Lung (tissue), 12 donors: ENCODE data around the gene EEF1E1. TPM values are rescaled to one million over a fixed set of nuclear protein-coding genes. Genes with fewer than 3 reads are reported as not detected.
A peak's percentile ranks its signal among the peaks of the same experiment; 100 is the strongest.

Experiments
- ATAC-seq: fragments of 200-7000 bp; cut with Tn5 transposase; one replicate; pipeline ENCODE4 v1.9.1; 2020; ENCODE audit warnings: moderate number of reproducible peaks; ENCODE audit not compliant: insufficient read depth, low FRiP score
- DNase-seq, 3 donors: peaks; one replicate each; pipeline ENCODE4 v3.0.0-alpha.2; 2013 to 2017
- H3K27ac ChIP-seq, 2 donors: one replicate each; pipeline ENCODE4 v1.5.1; 2013; ENCODE audit warnings: mild to moderate bottlenecking in 2 of 2, moderate library complexity in 2 of 2, control low read depth in 1 of 2, inconsistent platforms in 1 of 2, low read depth in 1 of 2, low read length in 1 of 2
- H3K27me3 ChIP-seq, 3 donors: one replicate each; pipeline ENCODE4 v1.5.1; 2013; ENCODE audit warnings: low read length in 2 of 3; ENCODE audit not compliant: control insufficient read depth in 3 of 3, insufficient read depth in 3 of 3
- H3K36me3 ChIP-seq, 4 donors: one replicate each; pipeline ENCODE4 v1.5.1; 2013; ENCODE audit warnings: low read length in 4 of 4, mild to moderate bottlenecking in 1 of 4, moderate library complexity in 1 of 4; ENCODE audit not compliant: control insufficient read depth in 4 of 4, insufficient read depth in 4 of 4
- H3K4me1 ChIP-seq, 5 donors: one replicate each; pipeline ENCODE4 v1.5.1; 2013; ENCODE audit warnings: low read length in 5 of 5, mild to moderate bottlenecking in 2 of 5, moderate library complexity in 1 of 5; ENCODE audit not compliant: control insufficient read depth in 5 of 5, insufficient read depth in 5 of 5
- H3K4me3 ChIP-seq: one replicate; pipeline ENCODE4 v1.5.1; 2013; ENCODE audit warnings: mild to moderate bottlenecking, control low read depth, moderate library complexity
- H3K9ac ChIP-seq, 2 donors: one replicate each; pipeline ENCODE4 v1.5.1; 2013; ENCODE audit warnings: low read length in 2 of 2, control low read depth in 1 of 2; ENCODE audit not compliant: insufficient read depth in 1 of 2
- H3K9me3 ChIP-seq, 4 donors: one replicate each; pipeline ENCODE4 v1.5.1; 2013; ENCODE audit warnings: low read length in 3 of 4, mild to moderate bottlenecking in 1 of 4, moderate library complexity in 1 of 4; ENCODE audit not compliant: control insufficient read depth in 4 of 4, insufficient read depth in 3 of 4
- WGBS, 2 donors: extraction: QIAGEN DNeasy Blood & Tissue Kit; methylation state at CpG; one replicate each; pipeline ENCODE4 v1.1.7; 2013; 5-methylcytosine and 5-hydroxymethylcytosine counted together
- polyA plus RNA-seq, 2 donors: library from polyadenylated mRNA; stranded (reverse); fragments of 200-250 nt; gene quantifications; one replicate each; pipeline ENCODE4 v1.2.1, GENCODE V29; 2013
- total RNA-seq, 2 donors: library from RNA; depleted of rRNA in 1 of 2; stranded (reverse); fragments of >200 nt in 1 of 2; gene quantifications; one replicate each; pipeline ENCODE4 v1.2.1, GENCODE V29; 2014 to 2021
- TF ChIP-seq, protein P1 (sequence below): IDR thresholded peaks from 2 replicates; pipeline ENCODE4 v1.5.1; 2012; ENCODE audit warnings: mild to moderate bottlenecking; ENCODE audit errors: control extremely low read depth, extremely low read depth
- donor health status: control.
- donor health status: control.
- donor health status: Bipolar disorder and iron deficiency.
- donor health status: healthy.
- donor health status: DM: yes; HTN: yes; CAD: no.

Gene EEF1E1
- total and polyA plus RNA-seq, 4 donors, result 15.2 to 39.2 (median 28.0) TPM

GRCh38 chr6:8131265-8131897 lies 29.0 kb upstream of the EEF1E1 start:
- peak; percentile 60 to 78 (median 66) for DNase-seq

GRCh38 chr6:8130399-8130798 lies 28.1 kb upstream of the EEF1E1 start:
- ATAC-seq (no peak), DNase-seq (no peak)
- no peaks in the 10 kb centered on the region for H3K4me1 ChIP-seq
- H3K9ac ChIP-seq, result no peak overlapping the region
- no peak overlapping the region for H3K4me3 ChIP-seq
- no peaks in the 10 kb centered on the region for H3K27me3 ChIP-seq
- no peaks in the 10 kb centered on the region for H3K36me3 ChIP-seq
- TF ChIP-seq, protein P1, sequence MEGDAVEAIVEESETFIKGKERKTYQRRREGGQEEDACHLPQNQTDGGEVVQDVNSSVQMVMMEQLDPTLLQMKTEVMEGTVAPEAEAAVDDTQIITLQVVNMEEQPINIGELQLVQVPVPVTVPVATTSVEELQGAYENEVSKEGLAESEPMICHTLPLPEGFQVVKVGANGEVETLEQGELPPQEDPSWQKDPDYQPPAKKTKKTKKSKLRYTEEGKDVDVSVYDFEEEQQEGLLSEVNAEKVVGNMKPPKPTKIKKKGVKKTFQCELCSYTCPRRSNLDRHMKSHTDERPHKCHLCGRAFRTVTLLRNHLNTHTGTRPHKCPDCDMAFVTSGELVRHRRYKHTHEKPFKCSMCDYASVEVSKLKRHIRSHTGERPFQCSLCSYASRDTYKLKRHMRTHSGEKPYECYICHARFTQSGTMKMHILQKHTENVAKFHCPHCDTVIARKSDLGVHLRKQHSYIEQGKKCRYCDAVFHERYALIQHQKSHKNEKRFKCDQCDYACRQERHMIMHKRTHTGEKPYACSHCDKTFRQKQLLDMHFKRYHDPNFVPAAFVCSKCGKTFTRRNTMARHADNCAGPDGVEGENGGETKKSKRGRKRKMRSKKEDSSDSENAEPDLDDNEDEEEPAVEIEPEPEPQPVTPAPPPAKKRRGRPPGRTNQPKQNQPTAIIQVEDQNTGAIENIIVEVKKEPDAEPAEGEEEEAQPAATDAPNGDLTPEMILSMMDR, result no peak
- no peak overlapping the region for H3K27ac ChIP-seq
- H3K9me3 ChIP-seq, result peaks cover 0 to 3% (median 0%) of the 10 kb centered on the region in 4 donors
- 8 to 19% methylated on average over 5 of the region's 5 CpGs for WGBS, 2 donors

More at GRCh38 chr6:8131265-8131897, 29.0 kb upstream of the EEF1E1 start:
- Histone ChIP-seq H3K36me3 (no peaks in the 10 kb centered on the region), H3K4me3 (no peak overlapping the region), H3K27me3 (no peaks in the 10 kb centered on the region), H3K9ac (no peak overlapping the region), H3K9me3 (peaks cover 0 to 3% (median 0%) of the 10 kb centered on the region in 4 donors), H3K27ac (no peak overlapping the region), H3K4me1 (no peaks in the 10 kb centered on the region)
- ATAC-seq, result peak; percentile 80
- TF ChIP-seq, protein P1, result peak; percentile 38
- WGBS, 2 donors, result 30 to 35% methylated on average over 13 of the region's 13 CpGs

GRCh38 chr6:8123236-8123635 lies 20.9 kb upstream of the EEF1E1 start:
- Histone ChIP-seq H3K27me3 (peaks cover 0 to 4% (median 0%) of the 10 kb centered on the region in 3 donors), H3K36me3 (no peaks in the 10 kb centered on the region), H3K4me1 (no peaks in the 10 kb centered on the region), H3K4me3 (no peak overlapping the region), H3K9ac (no peak overlapping the region), H3K27ac (no peak overlapping the region), H3K9me3 (peaks cover 0 to 2% (median 0%) of the 10 kb centered on the region in 4 donors)
- ATAC-seq, result no peak
- DNase-seq, result no peak
- WGBS, 2 donors, result 84 to 90% methylated on average over 5 of the region's 5 CpGs
- TF ChIP-seq, protein P1, result no peak

DNA sequence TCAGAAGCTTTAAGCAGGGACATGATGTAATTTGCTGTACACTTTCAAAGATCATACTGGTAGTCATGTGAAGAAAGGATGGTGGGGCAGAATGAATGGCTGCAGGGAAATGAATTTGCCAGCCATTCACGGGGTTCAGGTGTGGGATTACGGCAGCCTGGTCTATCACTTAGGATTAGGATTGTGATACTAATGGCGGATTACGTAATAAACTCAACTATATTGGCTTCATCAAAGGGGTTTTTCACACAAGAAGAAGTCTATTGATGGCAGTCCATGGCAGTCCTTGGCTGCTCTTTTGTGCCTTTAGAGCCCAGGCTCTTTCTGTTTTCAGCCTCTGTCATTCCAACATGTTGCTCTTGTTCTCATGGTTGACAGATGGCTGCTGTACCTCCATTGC lies 12.6 kb upstream of the EEF1E1 start:
- no peaks in the 10 kb centered on the region for H3K36me3 ChIP-seq

More for the DNA sequence above, 12.6 kb upstream of the EEF1E1 start:
- no peaks in the 10 kb centered on the region for H3K4me1 ChIP-seq
- DNase-seq, result no peak
- no peak overlapping the region for H3K27ac ChIP-seq
- H3K4me3 ChIP-seq, result no peak overlapping the region
- TF ChIP-seq, protein P1, result no peak
- H3K27me3 ChIP-seq, result no peaks in the 10 kb centered on the region
- H3K9ac ChIP-seq, result no peak overlapping the region
- 85 to 96% methylated on average over 4 of the region's 4 CpGs for WGBS, 2 donors
- H3K9me3 ChIP-seq, result peaks cover 0 to 3% (median 0%) of the 10 kb centered on the region in 4 donors
- ATAC-seq, result no peak
